Rectal smooth muscle tissue (tissue), 1 donor: Measurements from ENCODE around the gene ATP5MK.
"Not testable (repeated sequence)": the region's sequence is repeated elsewhere in the genome, so short reads cannot be mapped to it uniquely, and the experiment has no call there.

Experiments used
- H3K27ac ChIP-seq: one replicate; pipeline ENCODE4 v1.7.0; 2013; ENCODE audit warnings: low read depth, low read length, inconsistent platforms
- H3K27me3 ChIP-seq: one replicate; pipeline ENCODE4 v1.7.0; 2013; ENCODE audit warnings: low read length; ENCODE audit not compliant: control insufficient read depth, insufficient read depth
- H3K36me3 ChIP-seq: one replicate; pipeline ENCODE4 v1.7.0; 2013; ENCODE audit warnings: low read length; ENCODE audit not compliant: control insufficient read depth, insufficient read depth
- H3K4me1 ChIP-seq: one replicate; pipeline ENCODE4 v1.7.0; 2013; ENCODE audit warnings: low read length; ENCODE audit not compliant: control insufficient read depth, insufficient read depth
- H3K4me3 ChIP-seq: one replicate; pipeline ENCODE4 v1.7.0; 2013; ENCODE audit warnings: low read length
- H3K9ac ChIP-seq: one replicate; pipeline ENCODE4 v1.7.0; 2013; ENCODE audit warnings: low read length

The ATP5MK gene

DNA sequence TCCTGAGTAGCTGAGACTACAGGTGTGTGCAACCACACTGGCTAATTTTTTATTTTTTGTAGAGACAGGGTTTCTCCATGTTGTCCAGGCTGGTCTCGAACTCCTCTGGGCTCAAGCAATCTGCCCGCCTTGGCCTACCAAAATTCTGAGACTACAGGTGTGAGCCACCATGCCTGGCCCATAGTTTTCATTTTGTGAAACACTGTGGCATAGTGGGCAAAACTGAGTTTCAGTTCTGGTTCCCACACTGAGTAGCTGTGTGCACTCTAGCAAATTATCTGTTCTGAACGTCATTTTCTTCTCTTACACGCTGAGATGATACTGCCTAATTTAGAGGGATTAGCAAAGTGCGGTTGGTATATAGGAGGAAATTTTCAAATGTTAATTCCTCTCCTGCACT is 13.5 kb downstream of the ATP5MK start:
- Histone ChIP-seq H3K4me3 (no peak overlapping the region), H3K27ac (no peak overlapping the region), H3K4me1 (no peaks in the 10 kb centered on the region), H3K9ac (no peak overlapping the region), H3K36me3 (peaks cover 4% of the 10 kb centered on the region), H3K27me3 (no peaks in the 10 kb centered on the region)

DNA sequence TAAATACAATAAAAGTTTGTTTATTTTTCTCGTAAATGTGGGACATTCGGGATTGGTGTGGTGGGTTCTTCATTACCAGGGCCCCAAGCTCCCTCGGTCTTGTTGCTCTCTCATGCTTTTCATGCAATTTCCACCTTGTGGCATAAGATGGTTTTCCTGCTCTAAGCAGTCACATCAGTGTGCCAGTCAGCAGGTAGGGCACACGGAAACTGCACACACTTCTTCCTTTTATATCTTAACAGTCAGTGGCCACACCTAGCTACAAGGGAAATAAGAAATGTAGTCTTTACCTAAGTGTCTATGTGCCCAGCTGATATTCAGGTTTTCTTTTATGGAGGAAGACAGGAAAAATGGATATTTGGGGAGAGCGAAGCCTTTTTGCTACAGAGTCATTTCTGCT is 22.0 kb downstream of the ATP5MK start:
- no peak overlapping the region for H3K27ac ChIP-seq
- no peaks in the 10 kb centered on the region for H3K27me3 ChIP-seq
- H3K4me3 ChIP-seq: no peak overlapping the region
- peaks cover 8% of the 10 kb centered on the region for H3K36me3 ChIP-seq
- no peaks in the 10 kb centered on the region for H3K4me1 ChIP-seq
- H3K9ac ChIP-seq: no peak overlapping the region

DNA sequence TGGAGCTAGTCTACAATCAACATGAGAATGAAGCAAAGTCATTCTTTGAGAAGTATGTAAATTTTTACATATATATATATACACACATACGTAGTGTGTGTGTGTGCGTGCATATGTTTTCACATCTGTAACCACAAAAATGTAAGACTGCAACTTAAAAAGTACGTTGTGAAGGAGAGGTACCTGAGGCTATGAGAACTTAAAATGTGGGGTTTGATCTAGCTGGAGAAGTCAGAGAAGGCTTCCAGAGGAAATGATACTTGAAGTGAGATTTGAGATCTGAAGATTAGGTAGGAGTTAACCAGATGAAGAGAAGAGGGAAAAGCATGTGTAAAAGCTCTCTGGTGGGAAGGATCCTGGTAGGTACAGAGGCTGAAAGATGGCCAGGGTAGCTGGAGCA is 22.7 kb downstream of the ATP5MK start:
- H3K4me3 ChIP-seq: no peak overlapping the region
- H3K27ac ChIP-seq: no peak overlapping the region
- no peak overlapping the region for H3K9ac ChIP-seq
- peaks cover 8% of the 10 kb centered on the region for H3K36me3 ChIP-seq
- no peaks in the 10 kb centered on the region for H3K27me3 ChIP-seq
- no peaks in the 10 kb centered on the region for H3K4me1 ChIP-seq

GRCh38 chr10:103367782-103368518 is 28.3 kb downstream of the ATP5MK start, which contains the start of gene TAF5:
TAF5 (plus strand) TSS chr10:103367976; CDS start chr10:103367990, 14 bp downstream.
- no peaks in the 10 kb centered on the region for H3K27me3 ChIP-seq

GRCh38 chr10:103367379-103367781 is 28.9 kb downstream of the ATP5MK start:
- H3K36me3 ChIP-seq: no peaks in the 10 kb centered on the region
- peak overlapping the region; percentile 40 for H3K9ac ChIP-seq
- peak overlapping the region; percentile 89 for H3K27ac ChIP-seq
- no peaks in the 10 kb centered on the region for H3K4me1 ChIP-seq
- peak overlapping the region; percentile 87 for H3K4me3 ChIP-seq
- H3K27me3 ChIP-seq: no peaks in the 10 kb centered on the region

More at GRCh38 chr10:103367782-103368518, 28.3 kb downstream of the ATP5MK start, which contains the start of gene TAF5:
- no peaks in the 10 kb centered on the region for H3K4me1 ChIP-seq
- H3K9ac ChIP-seq: peak within 1 kb of the TSS; percentile 73
- H3K36me3 ChIP-seq: no peaks in the 10 kb centered on the region
- peak within 1 kb of the TSS; percentile 87 for H3K4me3 ChIP-seq
- peak within 1 kb of the TSS; percentile 89 for H3K27ac ChIP-seq

DNA sequence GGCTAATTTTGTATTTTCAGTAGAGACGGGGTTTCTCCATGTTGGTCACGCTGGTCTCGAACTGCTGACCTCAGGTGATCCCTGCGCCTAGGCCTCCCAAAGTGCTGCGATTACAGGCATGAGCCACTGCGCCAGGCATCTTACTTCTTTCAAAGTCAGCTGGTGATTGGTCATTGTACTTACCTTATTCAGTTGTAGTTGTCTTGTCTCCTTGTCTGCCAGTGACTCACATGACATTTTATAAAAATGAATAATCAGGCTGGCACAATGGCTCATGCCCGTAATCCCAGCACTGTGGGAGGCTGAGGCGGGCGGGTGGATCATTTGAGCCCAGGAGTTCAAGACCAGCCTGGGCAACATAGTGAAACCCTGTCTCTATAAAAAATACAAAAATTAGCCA is 35.5 kb downstream of the ATP5MK start:
- not testable (repeated sequence) for H3K27ac ChIP-seq, H3K4me3 ChIP-seq, H3K4me1 ChIP-seq, H3K36me3 ChIP-seq, H3K9ac ChIP-seq, H3K27me3 ChIP-seq

DNA sequence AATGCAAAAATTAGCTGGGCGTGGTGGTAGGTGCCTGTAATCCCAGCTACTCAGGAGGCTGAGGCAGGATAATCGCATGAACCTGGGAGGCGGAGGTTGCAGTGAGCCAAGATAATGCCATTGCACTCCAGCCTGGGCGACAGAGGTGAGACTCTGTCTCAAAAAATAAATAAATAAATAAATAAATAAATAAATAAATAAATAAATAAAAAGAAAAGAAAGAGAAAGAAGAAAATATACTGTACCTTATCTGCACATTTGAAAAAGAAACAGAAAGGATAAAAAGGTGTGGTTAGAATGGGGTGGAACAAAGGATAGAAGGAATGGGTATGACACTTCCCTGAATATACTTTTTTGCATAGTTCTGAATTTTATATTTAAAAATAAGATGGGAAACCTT is 36.8 kb downstream of the ATP5MK start:
- H3K27me3 ChIP-seq, H3K27ac ChIP-seq, H3K4me3 ChIP-seq, H3K4me1 ChIP-seq, H3K36me3 ChIP-seq, H3K9ac ChIP-seq: not testable (repeated sequence)

DNA sequence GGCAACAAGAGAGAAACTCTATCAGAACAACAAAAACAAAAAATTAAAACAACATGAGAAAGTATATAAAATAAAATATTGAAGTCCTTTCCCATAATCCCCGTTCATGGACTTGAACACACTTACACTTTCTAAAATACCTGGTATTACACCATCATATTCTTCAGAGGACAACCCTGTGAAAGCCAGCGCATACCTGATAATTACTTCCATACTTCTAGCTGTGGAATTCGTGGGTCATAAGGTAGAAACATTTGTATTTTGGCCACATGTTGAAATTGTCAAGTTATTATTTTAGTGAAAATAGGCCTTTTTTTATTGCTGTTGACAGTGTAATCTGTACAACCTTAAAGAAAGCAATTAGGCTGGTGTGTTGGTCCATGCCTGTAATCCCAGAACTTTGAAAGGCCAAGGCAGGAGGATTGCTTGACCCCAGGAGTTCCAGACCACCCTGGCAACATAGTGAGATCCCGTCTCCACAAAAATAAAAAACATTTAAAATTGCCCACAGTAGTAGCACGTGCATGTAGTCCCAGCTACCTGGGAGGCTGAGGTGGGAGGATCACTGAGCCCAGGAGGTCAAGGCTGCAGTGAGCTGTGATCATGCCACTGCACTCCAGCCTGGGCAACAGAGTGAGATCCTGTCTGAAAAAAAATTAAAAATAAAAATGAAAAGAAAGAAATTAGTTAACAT is 40.2 kb downstream of the ATP5MK start:
- no peak overlapping the region for H3K9ac ChIP-seq
- H3K27ac ChIP-seq: no peak overlapping the region
- no peak overlapping the region for H3K4me3 ChIP-seq
- H3K27me3 ChIP-seq: no peaks in the 10 kb centered on the region
- H3K36me3 ChIP-seq: no peaks in the 10 kb centered on the region
- H3K4me1 ChIP-seq: peaks cover 3% of the 10 kb centered on the region

GRCh38 chr10:103354567-103354966 is 41.7 kb downstream of the ATP5MK start:
- not testable (repeated sequence) for H3K36me3 ChIP-seq, H3K4me3 ChIP-seq, H3K27me3 ChIP-seq, H3K27ac ChIP-seq, H3K4me1 ChIP-seq, H3K9ac ChIP-seq

DNA sequence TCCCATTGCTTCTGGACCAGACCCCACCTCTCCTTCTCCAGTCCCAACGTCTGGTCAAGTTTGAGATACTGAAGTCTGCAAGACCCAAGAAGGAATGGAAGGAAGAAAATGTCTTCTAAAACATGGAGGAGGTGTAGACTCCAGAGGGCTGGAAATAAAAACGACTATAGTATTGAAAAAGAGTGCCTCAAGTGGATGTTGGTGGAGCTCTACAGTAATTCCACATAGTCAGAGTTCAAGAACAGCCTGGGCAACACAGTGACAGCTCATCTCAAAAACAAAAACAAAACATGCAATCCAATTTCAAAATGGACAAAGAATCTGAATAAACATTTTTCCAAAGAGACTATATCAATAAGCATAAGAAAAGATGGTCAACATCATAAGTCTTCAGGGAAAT is 43.0 kb downstream of the ATP5MK start:
- H3K9ac ChIP-seq: no peak overlapping the region
- no peak overlapping the region for H3K27ac ChIP-seq
- peaks cover 3% of the 10 kb centered on the region for H3K4me1 ChIP-seq
- no peak overlapping the region for H3K4me3 ChIP-seq
- no peaks in the 10 kb centered on the region for H3K27me3 ChIP-seq
- no peaks in the 10 kb centered on the region for H3K36me3 ChIP-seq

GRCh38 chr10:103350517-103351260 is 45.6 kb downstream of the ATP5MK start, which contains the start of gene PCGF6:
PCGF6 (minus strand) TSS chr10:103351140; CDS start chr10:103351066, 74 bp downstream.
- Histone ChIP-seq H3K4me1 (peaks cover 3% of the 10 kb centered on the region), H3K9ac (peak within 1 kb of the TSS; percentile 77), H3K36me3 (no peaks in the 10 kb centered on the region), H3K27me3 (no peaks in the 10 kb centered on the region), H3K4me3 (peak within 1 kb of the TSS; percentile 84), H3K27ac (peak within 1 kb of the TSS; percentile 76)

DNA sequence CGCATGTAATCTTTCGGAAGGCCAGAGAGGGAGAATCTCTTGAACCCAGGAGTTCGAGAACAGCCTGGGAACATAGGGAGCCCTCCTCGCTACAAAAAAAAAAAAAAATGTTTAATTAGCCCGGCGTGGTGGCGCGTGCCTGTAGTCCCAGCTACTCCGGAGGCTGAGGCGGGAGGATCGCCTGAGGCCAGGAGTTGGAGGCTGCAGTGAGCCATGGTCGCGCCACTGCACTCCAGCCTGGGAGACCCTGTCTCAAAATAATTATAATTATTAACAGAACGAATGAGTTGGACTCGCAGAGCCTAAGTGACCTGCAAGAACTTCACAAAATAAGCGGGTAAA is 46.1 kb downstream of the ATP5MK start:
- Histone ChIP-seq H3K27me3 (no peaks in the 10 kb centered on the region), H3K9ac (peak overlapping the region; percentile 77), H3K36me3 (no peaks in the 10 kb centered on the region), H3K4me1 (peaks cover 3% of the 10 kb centered on the region), H3K27ac (peak overlapping the region; percentile 76), H3K4me3 (peak overlapping the region; percentile 84)
